ENCODE measurements around the gene FAM229B.

FAM229B gene

GRCh38 chr6:112039431-112039770 is 48.0 kb upstream of the FAM229B start:
- TF ChIP-seq POLR2AphosphoS5 (IDR thresholded peaks at IDR 0.05; ENCODE audit: low read depth, low read length) = no peak
- no peak for TF ChIP-seq FOXP2 (optimal IDR thresholded peaks at IDR 0.05; ENCODE audit: borderline replicate concordance, extremely low read depth, extremely low read length, insufficient read depth)
- TF ChIP-seq SIN3A (IDR thresholded peaks at IDR 0.05; ENCODE audit: borderline replicate concordance, insufficient read depth, low read length) = no peak
- no peak for TF ChIP-seq REST (IDR thresholded peaks at IDR 0.05; ENCODE audit: insufficient read depth in 1 of 2, low read depth in 2 of 2, low read length in 2 of 2)
- no peak for TF ChIP-seq TAF1 (IDR thresholded peaks at IDR 0.05; ENCODE audit: borderline replicate concordance, insufficient read depth, low read length)

GRCh38 chr6:112040956-112041355 is 46.4 kb upstream of the FAM229B start:
- TF ChIP-seq TAF1 (IDR thresholded peaks at IDR 0.05; ENCODE audit: borderline replicate concordance, insufficient read depth, low read length) (no peak), SIN3A (IDR thresholded peaks at IDR 0.05; ENCODE audit: borderline replicate concordance, insufficient read depth, low read length) (no peak), FOXP2 (optimal IDR thresholded peaks at IDR 0.05; ENCODE audit: borderline replicate concordance, extremely low read depth, extremely low read length, insufficient read depth) (no peak), REST (IDR thresholded peaks at IDR 0.05; ENCODE audit: insufficient read depth in 1 of 2, low read depth in 2 of 2, low read length in 2 of 2) (no peak), POLR2AphosphoS5 (IDR thresholded peaks at IDR 0.05; ENCODE audit: low read depth, low read length) (no peak)

- no peak for TF ChIP-seq SIN3A (IDR thresholded peaks at IDR 0.05; ENCODE audit: borderline replicate concordance, insufficient read depth, low read length)
- no peak for TF ChIP-seq POLR2AphosphoS5 (IDR thresholded peaks at IDR 0.05; ENCODE audit: low read depth, low read length)
- TF ChIP-seq REST (IDR thresholded peaks at IDR 0.05; ENCODE audit: insufficient read depth in 1 of 2, low read depth in 2 of 2, low read length in 2 of 2) = no peak
- TF ChIP-seq FOXP2 (optimal IDR thresholded peaks at IDR 0.05; ENCODE audit: borderline replicate concordance, extremely low read depth, extremely low read length, insufficient read depth) = no peak
- no peak for TF ChIP-seq TAF1 (IDR thresholded peaks at IDR 0.05; ENCODE audit: borderline replicate concordance, insufficient read depth, low read length)
Measured at GRCh38 chr6:112041535-112041934, 45.9 kb upstream of the FAM229B start.

GRCh38 chr6:112043032-112044007 is 44.1 kb upstream of the FAM229B start:
- TF ChIP-seq TAF1 (IDR thresholded peaks at IDR 0.05; ENCODE audit: borderline replicate concordance, insufficient read depth, low read length) (peak; percentile 41; the same call in 1 of the 2 replicates), FOXP2 (optimal IDR thresholded peaks at IDR 0.05; ENCODE audit: borderline replicate concordance, extremely low read depth, extremely low read length, insufficient read depth) (peak; percentile 68), POLR2AphosphoS5 (IDR thresholded peaks at IDR 0.05; ENCODE audit: low read depth, low read length) (no peak), REST (IDR thresholded peaks at IDR 0.05; ENCODE audit: insufficient read depth in 1 of 2, low read depth in 2 of 2, low read length in 2 of 2) (no peak), SIN3A (IDR thresholded peaks at IDR 0.05; ENCODE audit: borderline replicate concordance, insufficient read depth, low read length) (0 out of 2 replicates have a peak, but pooled peaks have one; percentile 53)

Data from PFSK-1 (cell line).